ENCODE measurements around the gene KRTAP19-2. TPM values are rescaled to one million over a fixed set of nuclear protein-coding genes. Genes with fewer than 3 reads are reported as not detected.

Gene KRTAP19-2
- polyA plus RNA-seq, 1 donor from 2014 or later = not detected

Small RNA genes within 50 kb of the gene (small RNA-seq; reads per million reads assigned to genes)
- gene AP000567.1 (0 reads per million in 3 experiments), gene KRTAP19-10P (0 reads per million in 3 experiments), gene KRTAP19-11P (0 reads per million in 3 experiments), gene KRTAP19-9P (0 reads per million in 3 experiments)

Other genes starting within 250 kb of the KRTAP19-2 start
- gene KRTAP24-1, start 204.5 kb downstream of the KRTAP19-2 start, polyA plus RNA-seq = not detected in 2 replicates
- not detected in 2 replicates for gene KRTAP25-1, start 197.9 kb downstream of the KRTAP19-2 start, polyA plus RNA-seq
- not detected in 2 replicates for gene KRTAP26-1, start 167.1 kb downstream of the KRTAP19-2 start, polyA plus RNA-seq
- not detected in 2 replicates for gene KRTAP27-1, start 149.7 kb downstream of the KRTAP19-2 start, polyA plus RNA-seq
- gene KRTAP23-1, start 138.8 kb downstream of the KRTAP19-2 start, polyA plus RNA-seq = not detected in 2 replicates
- not detected in 2 replicates for gene KRTAP13-2, start 115.2 kb downstream of the KRTAP19-2 start, polyA plus RNA-seq
- gene KRTAP13-1, start 91.4 kb downstream of the KRTAP19-2 start, polyA plus RNA-seq = not detected in 2 replicates
- not detected in 2 replicates for gene KRTAP13-3, start 61.5 kb downstream of the KRTAP19-2 start, polyA plus RNA-seq
- not detected in 2 replicates for gene KRTAP13-4, start 57.2 kb downstream of the KRTAP19-2 start, polyA plus RNA-seq
- not detected in 2 replicates for gene KRTAP15-1, start 47.2 kb downstream of the KRTAP19-2 start, polyA plus RNA-seq
- not detected in 2 replicates for gene KRTAP19-1, start 7.1 kb downstream of the KRTAP19-2 start, polyA plus RNA-seq
- not detected in 2 replicates for gene KRTAP19-3, start 4.6 kb upstream of the KRTAP19-2 start, polyA plus RNA-seq
- not detected in 2 replicates for gene KRTAP19-4, start 9.7 kb upstream of the KRTAP19-2 start, polyA plus RNA-seq
- not detected in 2 replicates for gene KRTAP19-5, start 14.7 kb upstream of the KRTAP19-2 start, polyA plus RNA-seq
- gene KRTAP19-6, start 54.4 kb upstream of the KRTAP19-2 start, polyA plus RNA-seq = not detected in 2 replicates
- not detected in 2 replicates for gene KRTAP19-7, start 73.9 kb upstream of the KRTAP19-2 start, polyA plus RNA-seq
- gene KRTAP22-2, start 103.0 kb upstream of the KRTAP19-2 start, polyA plus RNA-seq = not detected in 2 replicates
- gene KRTAP6-3, start 105.0 kb upstream of the KRTAP19-2 start, polyA plus RNA-seq = not detected in 2 replicates
- not detected in 2 replicates for gene KRTAP6-2, start 111.5 kb upstream of the KRTAP19-2 start, polyA plus RNA-seq
- gene KRTAP22-1, start 113.7 kb upstream of the KRTAP19-2 start, polyA plus RNA-seq = not detected in 2 replicates
- gene KRTAP6-1, start 126.5 kb upstream of the KRTAP19-2 start, polyA plus RNA-seq = not detected in 2 replicates
- gene KRTAP20-1, start 129.0 kb upstream of the KRTAP19-2 start, polyA plus RNA-seq = not detected in 2 replicates
- gene KRTAP20-4, start 133.2 kb upstream of the KRTAP19-2 start, polyA plus RNA-seq = not detected in 2 replicates
- gene KRTAP20-2, start 147.8 kb upstream of the KRTAP19-2 start, polyA plus RNA-seq = not detected in 2 replicates
- gene KRTAP20-3, start 155.4 kb upstream of the KRTAP19-2 start, polyA plus RNA-seq = not detected in 2 replicates
- gene KRTAP21-3, start 231.3 kb upstream of the KRTAP19-2 start, polyA plus RNA-seq = not detected in 2 replicates

Data from neural cell (in vitro differentiated cells).